Muscle of arm (tissue), 12 donors: ENCODE results near the gene SSH2. TPM values are rescaled to one million over a fixed set of nuclear protein-coding genes. Genes with fewer than 3 reads are reported as not detected.
"Not testable (repeated sequence)": the region's sequence is repeated elsewhere in the genome, so short reads cannot be mapped to it uniquely, and the experiment has no call there.

ENCODE experiments used
- DNase-seq: peaks from one replicate; pipeline ENCODE4 v3.0.0-alpha.2; 2013
- polyA plus RNA-seq, 12 donors: library from polyadenylated mRNA; unstranded; fragments of 120-200 nt; gene quantifications; one replicate each; pipeline ENCODE4 v1.2.1, GENCODE V29; 2013; ENCODE audit not compliant: insufficient read length in 12 of 12

SSH2 gene
- polyA plus RNA-seq, 12 donors: 17.7 to 73.5 (median 25.5) TPM

DNA sequence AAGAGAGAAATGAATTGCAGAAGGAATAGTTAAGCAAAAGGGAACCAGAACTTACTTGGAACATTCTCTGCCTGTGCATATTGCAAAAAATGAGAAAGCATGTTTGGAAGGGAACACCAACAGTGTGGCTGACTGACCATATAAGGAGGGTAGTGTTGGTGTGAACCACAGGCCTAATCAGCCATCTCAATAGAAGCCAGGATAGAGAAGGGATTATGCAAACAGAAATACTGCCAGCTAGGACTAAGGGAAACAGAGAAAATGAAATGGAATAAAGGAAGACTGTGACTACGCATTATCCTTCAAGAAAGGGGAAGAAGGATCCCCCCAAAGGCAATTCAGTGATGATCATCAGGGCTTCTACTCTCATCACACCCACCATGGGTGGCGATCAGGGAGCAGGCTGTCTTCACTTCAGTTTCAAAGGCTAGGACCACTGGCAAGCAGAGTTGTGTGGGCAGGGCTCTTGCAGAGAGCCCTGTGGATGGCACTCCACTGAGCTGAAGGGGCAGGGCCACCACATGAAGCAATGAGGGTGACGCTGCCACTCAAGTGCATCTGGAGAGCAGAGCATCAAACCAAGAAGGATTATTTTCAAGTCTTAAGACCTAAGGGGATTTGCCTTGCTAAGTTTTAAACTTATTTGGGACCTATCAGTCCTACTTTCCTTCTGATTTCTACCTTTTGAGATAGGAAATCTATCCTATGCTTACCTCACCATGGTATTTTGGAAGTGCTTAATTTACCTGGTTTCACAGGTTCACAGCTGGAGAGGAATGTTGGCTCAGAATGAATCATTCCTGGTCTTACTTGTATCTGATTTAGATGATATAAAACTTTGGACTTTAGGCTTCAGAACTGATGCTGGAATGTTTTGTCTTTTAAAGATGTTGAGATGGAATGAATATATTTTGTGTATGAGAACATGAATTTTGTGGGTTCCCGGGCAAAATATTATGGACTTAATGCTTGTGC, 140.5 kb downstream of the SSH2 start:
- DNase-seq: no peak

DNA sequence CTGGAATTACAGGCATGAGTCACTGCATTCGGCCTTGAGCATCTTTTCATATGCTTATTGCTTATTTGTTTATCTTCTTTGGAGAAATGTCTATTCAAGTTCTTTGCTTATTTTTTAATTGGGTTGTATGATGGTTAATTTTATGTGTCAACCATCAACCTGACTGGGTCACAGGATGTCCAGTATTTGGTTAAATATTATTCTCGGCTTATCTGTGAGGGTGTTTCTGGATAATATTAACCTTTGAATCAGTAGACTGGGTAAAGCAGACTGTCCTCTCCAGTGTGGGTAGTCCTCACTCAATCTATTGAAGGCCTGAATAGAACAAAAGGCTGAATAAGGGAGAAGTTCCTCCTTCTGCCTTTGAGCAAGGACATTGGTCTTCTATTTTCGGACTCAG, 142.0 kb downstream of the SSH2 start:
- no peak for DNase-seq

DNA sequence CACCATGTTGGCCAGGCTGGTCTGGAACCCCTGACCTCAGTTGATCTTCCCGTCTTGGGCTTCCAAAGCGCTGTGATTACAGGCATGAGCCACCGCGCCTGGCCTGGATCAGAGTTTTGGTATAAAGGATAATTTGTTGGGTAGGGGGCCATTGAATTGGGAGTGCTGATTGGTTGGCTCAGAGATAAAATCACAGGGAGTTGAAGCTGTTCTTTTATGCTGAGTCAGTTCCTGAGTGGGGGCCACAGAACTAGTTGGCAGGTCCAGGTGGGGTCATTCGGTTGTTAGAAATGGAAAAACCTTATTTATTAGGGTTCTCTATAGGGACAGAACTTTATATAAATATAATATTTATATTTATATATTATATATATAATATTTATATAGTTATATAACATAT, 147.1 kb downstream of the SSH2 start:
- no peak for DNase-seq

DNA sequence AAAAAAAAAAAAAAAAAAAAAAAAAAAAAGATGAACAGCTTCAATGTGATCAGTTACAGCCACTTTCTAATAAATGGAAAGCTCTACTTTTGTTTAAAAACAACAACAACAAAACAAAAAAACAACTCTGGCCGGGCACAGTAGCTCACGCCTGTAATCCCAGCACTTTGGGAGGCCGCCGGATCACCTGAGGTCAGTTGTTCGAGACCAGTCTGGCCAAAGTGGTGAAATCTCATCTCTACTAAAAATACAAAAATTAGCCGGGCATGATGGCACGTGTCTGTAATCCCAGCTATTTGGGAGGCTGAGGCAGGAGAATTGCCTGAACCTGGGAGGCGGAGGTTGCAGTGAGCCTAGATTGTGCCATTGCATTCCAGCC, 150.2 kb downstream of the SSH2 start:
- DNase-seq: not testable (repeated sequence)

DNA sequence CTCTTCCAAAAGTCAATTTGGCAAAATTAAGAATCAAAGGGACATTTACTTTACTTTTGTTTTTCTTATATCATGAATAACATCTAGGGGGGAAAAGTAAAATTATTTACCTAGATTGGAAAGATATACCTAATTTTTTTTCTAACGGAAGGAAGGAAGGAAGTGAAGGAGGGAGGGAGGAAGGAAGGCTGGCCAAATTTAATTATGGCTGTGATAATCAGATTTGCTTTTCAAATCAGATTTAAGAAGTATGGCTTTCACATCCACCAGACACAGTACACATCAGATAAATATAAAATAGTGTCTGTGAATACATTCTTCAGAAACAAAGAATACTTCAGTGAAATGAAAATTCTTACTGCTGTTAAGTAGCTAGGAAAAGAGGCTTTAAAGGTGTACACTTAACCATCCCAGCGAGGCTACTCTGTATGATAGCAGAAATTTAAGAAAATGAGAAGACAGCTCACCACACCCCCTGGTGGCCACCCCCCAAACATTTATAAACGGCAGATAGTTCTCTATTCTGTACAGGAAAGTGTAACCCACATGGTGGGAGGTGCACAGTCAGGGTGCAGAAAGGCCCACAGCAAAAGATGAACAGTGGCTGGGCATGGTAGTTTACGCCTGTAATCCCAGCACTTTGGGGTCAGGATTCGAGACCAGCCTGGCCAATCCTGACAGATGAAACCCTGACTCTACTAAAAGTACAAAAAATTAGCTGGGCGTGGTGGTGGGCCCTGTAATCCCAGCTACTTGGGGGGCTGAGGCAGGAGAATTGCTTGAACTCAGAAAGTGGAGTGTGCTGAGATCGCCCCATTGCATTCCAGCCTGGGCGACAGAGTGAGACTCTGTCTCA, 150.8 kb downstream of the SSH2 start:
- peak; percentile 73 for DNase-seq

DNA sequence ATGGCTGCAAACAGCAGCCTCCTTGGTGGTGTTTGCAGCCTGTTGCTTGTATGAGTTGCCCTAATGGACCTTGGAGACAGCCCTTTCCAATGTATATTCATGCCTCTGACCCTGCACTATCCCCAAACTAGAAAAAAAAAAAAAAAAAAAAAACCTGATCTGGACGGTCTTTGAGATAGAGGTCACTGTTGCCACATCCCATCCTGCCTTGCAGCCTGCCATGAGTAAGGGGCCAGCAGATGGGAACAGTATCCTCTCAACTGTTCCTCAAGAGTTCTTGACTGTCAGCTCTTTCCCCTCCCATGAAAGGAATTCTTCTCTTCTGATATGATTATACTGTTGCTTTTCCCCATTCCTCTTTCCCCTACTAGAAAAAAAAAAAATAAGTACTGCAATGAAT, 152.4 kb downstream of the SSH2 start:
- no peak for DNase-seq

GRCh38 chr17:29776026-29776425, 154.0 kb downstream of the SSH2 start:
- no peak for DNase-seq

DNA sequence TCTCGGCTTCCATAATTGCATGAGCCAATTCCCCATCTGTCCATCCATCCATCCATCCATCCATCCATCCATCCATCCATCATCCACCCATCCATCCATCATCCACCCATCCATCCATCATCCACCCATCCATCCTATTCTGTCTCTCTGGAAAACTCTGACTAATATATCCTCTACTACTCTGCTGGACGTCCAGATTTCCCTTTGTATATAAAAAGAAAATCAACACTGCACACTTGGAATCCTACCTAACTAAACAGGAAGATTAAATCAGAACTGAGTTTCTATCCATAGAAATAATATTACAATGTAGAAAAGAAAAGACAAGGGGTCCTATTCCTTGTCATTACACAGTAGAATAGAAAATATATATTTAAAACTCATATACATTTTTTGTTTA, 157.0 kb downstream of the SSH2 start:
- DNase-seq: no peak

DNA sequence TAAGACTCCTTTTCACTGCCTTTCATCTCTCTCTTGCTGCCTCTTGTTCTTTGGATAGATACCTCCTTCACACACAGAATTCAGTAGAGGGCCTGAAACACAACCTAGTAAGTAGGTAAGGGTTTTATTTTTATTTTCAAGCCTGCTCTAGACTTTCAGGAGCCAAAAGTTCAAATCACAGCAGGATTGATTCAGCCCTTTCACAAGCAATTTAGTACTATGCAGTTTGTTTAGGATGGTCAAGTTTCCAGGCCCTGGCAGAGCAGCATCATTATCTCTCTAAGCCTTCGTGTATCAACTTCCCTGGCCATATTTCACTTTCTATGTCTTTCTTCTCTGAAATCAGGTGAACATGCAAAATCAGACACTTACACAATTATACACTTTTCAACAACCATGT, 158.5 kb downstream of the SSH2 start:
- DNase-seq: no peak

DNA sequence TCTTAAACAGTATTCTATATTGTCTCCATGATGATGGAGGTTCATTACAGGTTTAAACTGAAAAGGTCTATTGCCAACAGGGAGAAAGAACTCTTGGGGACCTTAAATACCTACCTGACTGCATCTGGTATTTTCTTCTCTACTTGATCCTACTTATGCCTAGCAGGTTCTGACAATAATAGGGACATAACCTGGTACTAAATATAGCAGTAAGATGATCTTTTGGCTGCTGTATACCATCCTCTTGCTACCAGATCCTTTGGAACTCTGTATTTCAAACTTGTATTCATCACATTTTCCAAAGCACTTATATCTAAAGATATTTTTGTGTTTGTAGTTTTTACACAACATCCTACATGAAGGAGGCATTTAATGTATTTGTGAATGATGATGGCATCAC, 160.8 kb downstream of the SSH2 start:
- no peak for DNase-seq

DNA sequence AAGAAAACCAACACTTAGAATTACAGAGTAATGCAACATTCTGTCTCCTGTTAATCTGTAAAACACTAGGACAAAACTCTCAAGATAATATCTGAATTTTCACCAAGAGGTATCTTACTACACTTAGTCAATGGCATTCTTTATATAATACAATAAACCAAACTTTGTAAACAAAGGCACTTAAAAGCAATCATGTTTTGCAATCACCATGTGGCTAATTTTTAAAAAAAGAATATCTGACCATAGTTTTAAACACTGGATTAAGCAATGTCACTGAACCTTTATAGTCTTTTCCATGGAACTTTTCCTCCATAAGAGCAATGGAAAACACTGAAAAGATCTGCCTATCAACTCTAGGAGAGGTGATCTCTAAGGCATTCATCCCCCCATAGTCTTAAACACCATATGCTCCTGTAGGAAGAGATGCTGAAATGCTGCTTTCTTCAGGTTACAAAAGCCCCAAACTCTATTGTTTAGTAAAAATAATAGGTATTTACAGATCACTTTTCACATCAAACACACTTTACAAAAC, 163.2 kb downstream of the SSH2 start:
- DNase-seq: no peak

GRCh38 chr17:29764748-29765147, 165.3 kb downstream of the SSH2 start:
- DNase-seq: no peak

- DNase-seq: no peak
Observed at GRCh38 chr17:29764217-29764616, 165.8 kb downstream of the SSH2 start.

DNA sequence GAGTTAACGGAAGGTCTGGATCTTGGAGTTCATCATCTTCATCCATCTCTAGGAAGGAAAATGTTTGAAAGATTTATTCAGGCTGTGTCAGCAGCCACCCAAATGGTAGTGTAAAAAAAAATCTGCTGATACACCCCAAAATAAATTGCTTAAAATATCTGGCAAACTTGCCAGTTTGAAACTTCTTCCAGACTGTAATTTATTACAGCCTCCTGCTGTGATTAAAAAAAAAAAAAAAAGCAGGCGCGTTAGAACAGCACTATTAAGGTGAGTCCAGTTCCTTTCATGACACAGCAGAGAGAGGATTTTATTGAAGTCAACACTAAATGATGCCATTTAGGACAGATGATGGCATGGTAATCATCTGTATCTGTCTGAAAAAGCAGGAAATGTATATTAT, 166.8 kb downstream of the SSH2 start:
- DNase-seq: no peak

- DNase-seq: peak; percentile 82
Observed at GRCh38 chr17:29761040-29761761, 168.8 kb downstream of the SSH2 start.

GRCh38 chr17:29760279-29761039, 169.6 kb downstream of the SSH2 start:
- DNase-seq: no peak

DNA sequence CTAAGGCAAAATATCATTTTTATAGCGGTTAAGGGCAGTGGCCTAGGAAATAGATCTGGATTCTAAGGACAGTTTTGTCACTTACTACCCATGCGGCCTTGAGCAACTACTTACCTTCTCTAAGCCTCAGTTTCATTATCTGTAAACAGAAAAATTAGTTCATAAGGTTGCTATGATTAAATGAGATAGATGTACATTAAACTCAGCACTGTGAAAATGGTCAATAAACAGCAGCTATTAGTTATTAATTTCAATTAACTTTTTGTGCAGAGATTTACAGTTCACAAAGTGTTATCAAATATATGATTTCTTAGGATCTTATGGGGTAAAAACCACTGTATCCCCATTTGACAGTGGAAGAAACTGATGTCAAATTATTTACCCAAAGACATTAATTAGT, 171.8 kb downstream of the SSH2 start:
- no peak for DNase-seq

- no peak for DNase-seq
Observed at GRCh38 chr17:29757788-29758187, 172.2 kb downstream of the SSH2 start.

DNA sequence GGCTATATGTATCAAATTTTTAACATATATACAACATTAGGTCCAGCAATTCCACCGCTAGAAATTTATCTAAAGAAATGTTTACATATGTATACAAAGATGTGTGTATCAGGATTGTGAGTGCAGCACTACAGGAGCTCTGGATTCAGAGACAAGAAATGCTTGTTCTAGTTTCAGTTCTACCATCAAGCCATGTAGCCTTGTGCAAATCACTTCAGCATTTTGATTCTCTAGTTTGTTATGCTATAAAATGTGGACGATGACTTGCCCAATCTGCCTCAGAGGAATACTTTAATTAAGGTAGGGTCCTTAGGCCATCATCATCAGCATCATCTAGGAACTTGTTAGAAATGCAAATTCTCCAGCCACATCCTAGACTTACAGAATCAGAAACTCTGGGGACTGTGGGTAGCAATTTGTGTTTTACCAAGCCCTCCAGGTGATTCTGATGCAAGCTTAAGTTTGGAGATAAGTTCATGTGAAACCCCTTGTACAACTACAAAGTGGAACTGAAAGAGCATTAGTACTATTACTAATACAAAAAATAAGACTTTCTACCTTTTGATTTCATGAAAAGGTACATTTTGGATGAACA, 176.1 kb downstream of the SSH2 start:
- no peak for DNase-seq

GRCh38 chr17:29749045-29749825, 180.8 kb downstream of the SSH2 start:
- DNase-seq: no peak
